Neutrophil (primary cell): ENCODE results near the gene TENM3.

Experiments used
- H3K27ac ChIP-seq: fragments of 200-600 bp; sonication (generic); 2 replicates; pipeline ENCODE4 v1.5.1; 2016; ENCODE audit warnings: mild to moderate bottlenecking, moderate library complexity
- H3K27me3 ChIP-seq: fragments of 200-600 bp; sonication (generic); 2 replicates; pipeline ENCODE4 v1.6.0; 2016; ENCODE audit warnings: mild to moderate bottlenecking
- H3K36me3 ChIP-seq: fragments of 200-600 bp; sonication (generic); 2 replicates; pipeline ENCODE4 v1.5.1; 2017
- H3K4me1 ChIP-seq, 2 experiments: fragments of 200-600 bp in 1 of 2; sonication (generic) in 1 of 2; 1 replicate in 1 of 2; 2 replicates in 1 of 2; pipeline versions ENCODE4 v1.5.1 to v1.6.1; 2013 to 2016; ENCODE audit warnings: low read depth in 1 of 2, low read length in 1 of 2, mild to moderate bottlenecking in 1 of 2, moderate library complexity in 1 of 2; ENCODE audit not compliant: control insufficient read depth in 1 of 2, insufficient read depth in 1 of 2
- H3K4me3 ChIP-seq, 2 experiments: fragments of 200-600 bp in 1 of 2; sonication (generic) in 1 of 2; 1 replicate in 1 of 2; 2 replicates in 1 of 2; pipeline ENCODE4 v1.5.1; 2013 to 2016; ENCODE audit warnings: low read depth in 1 of 2, low read length in 1 of 2, mild to moderate bottlenecking in 1 of 2, moderate library complexity in 1 of 2
- H3K9me3 ChIP-seq: fragments of 200-600 bp; sonication (generic); 2 replicates; pipeline ENCODE4 v1.5.1; 2016
- TF ChIP-seq, protein P1 (sequence below): fragments of 200-600 bp; sonication (generic); IDR thresholded peaks from 2 replicates; pipeline ENCODE4 v1.5.1; 2016; ENCODE audit warnings: antibody characterized with exemption

TENM3 gene

GRCh38 chr4:182454440-182455013, 211.3 kb downstream of the TENM3 start:
- no peaks in the 10 kb centered on the region for H3K9me3 ChIP-seq
- H3K4me3 ChIP-seq = no peak overlapping the region
- peaks cover 52% of the 10 kb centered on the region for H3K27me3 ChIP-seq
- no peaks in the 10 kb centered on the region for H3K4me1 ChIP-seq
- H3K27ac ChIP-seq = no peak overlapping the region
- TF ChIP-seq, protein P1, sequence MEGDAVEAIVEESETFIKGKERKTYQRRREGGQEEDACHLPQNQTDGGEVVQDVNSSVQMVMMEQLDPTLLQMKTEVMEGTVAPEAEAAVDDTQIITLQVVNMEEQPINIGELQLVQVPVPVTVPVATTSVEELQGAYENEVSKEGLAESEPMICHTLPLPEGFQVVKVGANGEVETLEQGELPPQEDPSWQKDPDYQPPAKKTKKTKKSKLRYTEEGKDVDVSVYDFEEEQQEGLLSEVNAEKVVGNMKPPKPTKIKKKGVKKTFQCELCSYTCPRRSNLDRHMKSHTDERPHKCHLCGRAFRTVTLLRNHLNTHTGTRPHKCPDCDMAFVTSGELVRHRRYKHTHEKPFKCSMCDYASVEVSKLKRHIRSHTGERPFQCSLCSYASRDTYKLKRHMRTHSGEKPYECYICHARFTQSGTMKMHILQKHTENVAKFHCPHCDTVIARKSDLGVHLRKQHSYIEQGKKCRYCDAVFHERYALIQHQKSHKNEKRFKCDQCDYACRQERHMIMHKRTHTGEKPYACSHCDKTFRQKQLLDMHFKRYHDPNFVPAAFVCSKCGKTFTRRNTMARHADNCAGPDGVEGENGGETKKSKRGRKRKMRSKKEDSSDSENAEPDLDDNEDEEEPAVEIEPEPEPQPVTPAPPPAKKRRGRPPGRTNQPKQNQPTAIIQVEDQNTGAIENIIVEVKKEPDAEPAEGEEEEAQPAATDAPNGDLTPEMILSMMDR = no peak
- H3K36me3 ChIP-seq = no peaks in the 10 kb centered on the region

DNA sequence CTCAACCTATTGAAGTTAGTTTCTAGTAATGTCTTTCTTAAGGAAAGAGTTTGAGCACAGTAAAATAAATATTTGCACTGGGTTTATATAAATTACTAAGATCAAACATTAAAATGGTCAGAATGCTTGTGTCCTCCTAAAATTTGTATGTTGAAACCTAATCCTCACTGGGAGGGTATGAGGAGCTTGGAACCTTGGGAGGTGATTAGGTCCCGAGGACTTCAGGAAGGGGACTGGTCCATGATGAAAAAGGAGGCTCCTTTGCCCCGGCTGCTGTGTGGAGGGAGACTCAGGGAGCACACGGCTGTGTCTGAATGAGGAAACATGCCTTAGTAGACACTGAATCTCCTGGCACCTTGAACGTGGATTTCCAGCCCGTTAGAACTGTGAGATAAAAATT, 221.9 kb downstream of the TENM3 start:
- no peaks in the 10 kb centered on the region for H3K36me3 ChIP-seq
- H3K9me3 ChIP-seq = no peaks in the 10 kb centered on the region
- H3K4me1 ChIP-seq = no peaks in the 10 kb centered on the region
- no peak overlapping the region for H3K27ac ChIP-seq
- TF ChIP-seq, protein P1 = no peak
- H3K4me3 ChIP-seq = no peak overlapping the region
- no peaks in the 10 kb centered on the region for H3K27me3 ChIP-seq

DNA sequence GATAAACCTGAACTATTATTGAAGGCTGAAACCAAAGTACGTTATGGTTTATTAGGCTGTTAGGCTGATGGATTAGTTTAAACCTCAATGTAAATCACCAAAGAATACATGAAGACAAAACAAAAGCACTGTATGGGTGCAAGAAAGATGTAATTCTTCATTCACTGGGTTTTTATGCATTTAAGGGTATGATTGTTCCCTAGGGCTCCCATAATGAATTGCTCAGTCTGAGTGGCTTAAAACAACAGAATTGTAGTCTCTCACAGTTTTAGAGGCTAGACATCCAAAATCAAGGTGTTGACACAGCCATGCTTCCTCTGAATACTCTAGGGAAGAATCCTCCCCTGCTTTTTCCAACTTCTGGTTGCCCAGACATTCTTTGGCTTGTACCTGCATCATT, 222.8 kb downstream of the TENM3 start:
- Histone ChIP-seq H3K27me3 (no peaks in the 10 kb centered on the region), H3K4me3 (no peak overlapping the region)
- TF ChIP-seq, protein P1 = no peak

GRCh38 chr4:182470215-182470614, 227.0 kb downstream of the TENM3 start:
- no peaks in the 10 kb centered on the region for H3K36me3 ChIP-seq
- no peak overlapping the region for H3K4me3 ChIP-seq
- H3K9me3 ChIP-seq = no peaks in the 10 kb centered on the region
- no peak overlapping the region for H3K27ac ChIP-seq
- TF ChIP-seq, protein P1 = no peak
- H3K27me3 ChIP-seq = no peaks in the 10 kb centered on the region
- H3K4me1 ChIP-seq = no peaks in the 10 kb centered on the region

More for the DNA sequence above, 222.8 kb downstream of the TENM3 start:
- H3K36me3 ChIP-seq = no peaks in the 10 kb centered on the region
- H3K9me3 ChIP-seq = no peaks in the 10 kb centered on the region
- H3K4me1 ChIP-seq = no peaks in the 10 kb centered on the region
- H3K27ac ChIP-seq = no peak overlapping the region

DNA sequence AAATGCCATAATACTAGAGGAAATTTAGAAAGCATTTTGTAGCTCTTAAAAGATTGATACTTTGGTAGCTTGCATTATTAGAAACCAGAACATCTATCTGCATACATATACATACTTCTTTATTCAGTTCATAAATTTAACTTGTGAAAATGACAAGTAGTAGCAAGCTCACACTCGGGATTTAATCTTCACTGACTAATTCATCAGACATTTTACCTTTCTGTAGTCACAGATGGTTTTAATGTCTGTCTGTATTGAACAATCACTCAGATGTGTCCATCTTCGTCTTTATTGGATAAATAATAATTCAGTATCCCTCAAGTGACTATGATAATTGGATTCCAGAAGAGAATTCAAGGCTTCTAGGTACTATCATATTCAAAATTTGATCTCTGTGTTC, 232.3 kb downstream of the TENM3 start:
- Histone ChIP-seq H3K9me3 (no peaks in the 10 kb centered on the region), H3K36me3 (no peaks in the 10 kb centered on the region), H3K4me1 (no peaks in the 10 kb centered on the region), H3K27me3 (no peaks in the 10 kb centered on the region), H3K27ac (no peak overlapping the region), H3K4me3 (no peak overlapping the region)
- TF ChIP-seq, protein P1 = no peak

- Histone ChIP-seq H3K4me3 (no peak overlapping the region), H3K27ac (no peak overlapping the region), H3K36me3 (no peaks in the 10 kb centered on the region), H3K9me3 (no peaks in the 10 kb centered on the region), H3K27me3 (no peaks in the 10 kb centered on the region), H3K4me1 (no peaks in the 10 kb centered on the region)
- TF ChIP-seq, protein P1 = no peak
Measured at GRCh38 chr4:182478475-182478874, 235.3 kb downstream of the TENM3 start.
